Sciatic nerve (tissue), 2 donors: Measurements from ENCODE around the gene SF3B6. TPM values are rescaled to one million over a fixed set of nuclear protein-coding genes. Genes with fewer than 3 reads are reported as not detected.

Experiments used
- ATAC-seq: fragments of 200-7000 bp; cut with Tn5 transposase; one replicate; pipeline ENCODE4 v1.9.1; 2020; ENCODE audit warnings: mild to moderate bottlenecking, moderate library complexity
- DNase-seq: peaks from one replicate; pipeline ENCODE4 v3.0.0-alpha.2; 2020; ENCODE audit warnings: low spot score
- intact Hi-C: fragments of 100-400 bp; cut with DNase I; formaldehyde crosslinking; loops from one replicate; pipeline ENCODE4 v1.14.2; 2022
- total RNA-seq: library from RNA; stranded (reverse); fragmentation: NEBNext Ultra II Directional; extraction: Animal tissue kit (Norgen Biotek cat#: 25700); gene quantifications from one replicate; pipeline ENCODE4 v1.2.1, GENCODE V29; 2021
- donor health status: DM: no; HTN: no; CAD: no.
- donor health status: DM: no; HTN: no; CAD: no.

SF3B6 gene
- total RNA-seq, 1 donor from 2014 or later, result 62.5 TPM

GRCh38 chr2:24038786-24039499, 37.2 kb downstream of the SF3B6 start:
- DNase-seq (no peak), ATAC-seq (no peak)
- intact Hi-C loops, result no loop called here

- ATAC-seq (no peak), DNase-seq (no peak)
- intact Hi-C loops, result no loop called here
Measured at GRCh38 chr2:24026233-24026632, 49.9 kb downstream of the SF3B6 start.

GRCh38 chr2:24024996-24025663, 51.0 kb downstream of the SF3B6 start:
- DNase-seq (no peak), ATAC-seq (no peak)
- intact Hi-C loops, result no loop called here

- ATAC-seq, result peak; percentile 45
- intact Hi-C loops, result no loop called here
- no peak for DNase-seq
Measured at GRCh38 chr2:24024018-24024417, 52.1 kb downstream of the SF3B6 start.

GRCh38 chr2:24022975-24023575, 53.1 kb downstream of the SF3B6 start:
- DNase-seq (no peak), ATAC-seq (no peak)
- intact Hi-C loops, result no loop called here

- ATAC-seq (no peak), DNase-seq (no peak)
- intact Hi-C loops, result no loop called here
Measured at GRCh38 chr2:24022324-24022974, 53.7 kb downstream of the SF3B6 start.

- no peak for DNase-seq
- ATAC-seq, result peak; percentile 6
- intact Hi-C loops, result no loop called here
Measured at GRCh38 chr2:24021122-24021998, 54.8 kb downstream of the SF3B6 start.

GRCh38 chr2:24020244-24020643, 55.9 kb downstream of the SF3B6 start:
- ATAC-seq, result no peak
- DNase-seq, result no peak
- intact Hi-C loops, result no loop called here

- intact Hi-C loops, result no loop called here
- ATAC-seq (no peak), DNase-seq (no peak)
Measured at GRCh38 chr2:24019729-24020128, 56.4 kb downstream of the SF3B6 start.

GRCh38 chr2:24018241-24018640, 57.9 kb downstream of the SF3B6 start:
- ATAC-seq, result no peak
- intact Hi-C loops, result no loop called here
- DNase-seq, result no peak

GRCh38 chr2:24017711-24018110, 58.4 kb downstream of the SF3B6 start:
- ATAC-seq (no peak), DNase-seq (no peak)
- intact Hi-C loops, result no loop called here

Other genes starting within 250 kb of the SF3B6 start
- 42.2 TPM for gene ATAD2B, start 149.2 kb downstream of the SF3B6 start, total RNA-seq
- gene UBXN2A, start 135.9 kb downstream of the SF3B6 start, total RNA-seq, result 30.3 TPM
- gene MFSD2B, start 66.2 kb downstream of the SF3B6 start, total RNA-seq, result 0.67 TPM
- gene WDCP, start 28.9 kb downstream of the SF3B6 start, total RNA-seq, result 11.8 TPM
- 11.1 TPM for gene FKBP1B, start 26.6 kb downstream of the SF3B6 start, total RNA-seq
- 25.3 TPM for gene TP53I3, start 8.5 kb upstream of the SF3B6 start, total RNA-seq
- 1.5 TPM for gene PFN4, start 47.0 kb upstream of the SF3B6 start, total RNA-seq
- gene FAM228B, start 47.1 kb upstream of the SF3B6 start, total RNA-seq, result 61.4 TPM
- 3.9 TPM for gene FAM228A, start 98.7 kb upstream of the SF3B6 start, total RNA-seq